ENCODE results near the gene GALNTL6. TPM values are rescaled to one million over a fixed set of nuclear protein-coding genes. Genes with fewer than 3 reads are reported as not detected.

Gene GALNTL6
- total and polyA plus RNA-seq, 2 of the 4 experiments (the other 2 are of a cell fraction) = under 0.01 TPM; not detected in 1

DNA sequence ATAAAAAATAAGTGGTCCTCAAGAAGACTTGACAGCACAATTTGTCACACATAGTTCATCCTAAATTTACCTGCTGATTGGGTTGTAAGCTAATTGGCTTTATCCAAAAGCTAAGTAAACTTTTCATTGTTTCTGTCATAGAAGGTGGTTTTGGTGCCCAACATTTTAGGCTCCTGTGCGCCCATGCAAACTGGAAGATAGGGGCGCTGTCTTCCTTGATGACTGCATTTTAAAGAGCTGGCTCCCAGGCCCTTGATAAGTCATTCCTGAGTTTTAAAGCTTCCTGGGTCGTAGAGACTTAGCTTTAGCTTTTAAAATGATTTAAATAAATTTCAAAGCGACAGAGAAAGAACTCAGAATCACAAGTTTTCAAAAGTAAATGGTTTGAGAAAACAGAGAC, 730.0 kb downstream of the GALNTL6 start:
- CTCF ChIA-PET = no interaction called here
- no TSS peak for BruUV-seq (replicated peaks)
- Histone ChIP-seq H3K14ac (replicated peaks; ENCODE audit: low read depth, low read length) (no peak overlapping the region), H2BK20ac (ENCODE audit: low read depth, low read length) (no peak overlapping the region), H3K56ac (ENCODE audit: extremely low read depth, insufficient read depth, low read length) (no peak overlapping the region), H3K4ac (ENCODE audit: low read depth, low read length) (no peak overlapping the region), H3K4me3 (ENCODE audit: insufficient read depth, low read depth, low read length) (no peak overlapping the region), H3K4me1 (ENCODE audit: control insufficient read depth, insufficient read depth, low read length) (no peaks in the 10 kb centered on the region), H2BK5ac (ENCODE audit: low read depth, low read length, poor library complexity, severe bottlenecking) (no peak overlapping the region), H3K27ac (ENCODE audit: insufficient read depth, low read length) (no peak overlapping the region), H3K9ac (ENCODE audit: low read depth, low read length) (no peak overlapping the region), H2BK15ac (ENCODE audit: low read depth, low read length) (no peak overlapping the region), H2AFZ (replicated peaks; ENCODE audit: low read length, poor library complexity) (no peak overlapping the region), H4K8ac (ENCODE audit: low read depth in 2 of 2, low read length in 2 of 2) (no peak overlapping the region), H4K91ac (ENCODE audit: insufficient read depth, low read depth, low read length) (no peak overlapping the region), H3K18ac (ENCODE audit: low read depth, low read length) (no peak overlapping the region), H3K9me1 (ENCODE audit: insufficient read depth, low read length) (no peaks in the 10 kb centered on the region), H4K20me1 (ENCODE audit: insufficient read depth, low read length) (no peaks in the 10 kb centered on the region), H3K9me3 (ENCODE audit: control insufficient read depth, insufficient read depth, low read length) (0 out of 2 replicates have a peak, but pooled peaks cover 2% of the 10 kb centered on the region), H2AK5ac (ENCODE audit: low read depth, low read length) (no peak overlapping the region), H4K5ac (ENCODE audit: low read depth, low read length) (no peak overlapping the region), H3K4me2 (ENCODE audit: low read depth, low read length) (no peak overlapping the region), H3K79me1 (ENCODE audit: low read depth in 1 of 2, low read length in 2 of 2) (no peaks in the 10 kb centered on the region), H3K23ac (ENCODE audit: low read depth, low read length) (no peak overlapping the region), H3K36me3 (ENCODE audit: control insufficient read depth, insufficient read depth, low read length) (no peaks in the 10 kb centered on the region), H3K27me3 (ENCODE audit: control insufficient read depth, insufficient read depth, low read length) (no peaks in the 10 kb centered on the region), H2AK9ac (replicated peaks; ENCODE audit: low read depth, low read length, poor library complexity) (no peak overlapping the region), H2BK120ac (ENCODE audit: low read depth, low read length) (no peak overlapping the region)
- dilution Hi-C loops (cut with HindIII; ENCODE audit: low sequenced_read_pairs, unreplicated experiment) (no loop called here), intact Hi-C loops (cut with micrococcal nuclease) (no loop called here), in situ Hi-C loops (cut with MboI; ENCODE audit: low sequenced_read_pairs) (no loop called here)
- TF ChIP-seq MXI1 (IDR thresholded peaks at IDR 0.05; ENCODE audit: borderline replicate concordance, low read depth, low read length) (no peak), CHD1 (IDR thresholded peaks at IDR 0.05; ENCODE audit: low read depth, low read length) (no peak), POLR2A (IDR thresholded peaks at IDR 0.05; ENCODE audit: low read depth, low read length) (no peak), RAD21 (IDR thresholded peaks at IDR 0.05; ENCODE audit: low read length) (no peak), RCOR1 (IDR thresholded peaks at IDR 0.05; ENCODE audit: insufficient replicate concordance, low read length) (no peak), MAZ (IDR thresholded peaks at IDR 0.05; ENCODE audit: borderline replicate concordance, low read depth, low read length) (no peak), BHLHE40 (IDR thresholded peaks at IDR 0.05; ENCODE audit: low read depth, low read length) (no peak), ELK1 (IDR thresholded peaks at IDR 0.05; ENCODE audit: borderline replicate concordance, low read depth, low read length) (no peak), RFX5 (IDR thresholded peaks at IDR 0.05; ENCODE audit: low read depth, low read length) (no peak), CEBPB (IDR thresholded peaks at IDR 0.05; ENCODE audit: low read depth, low read length) (no peak), MAFK (IDR thresholded peaks at IDR 0.05; ENCODE audit: low read depth, low read length) (no peak), FOS (IDR thresholded peaks at IDR 0.05; ENCODE audit: low read depth, low read length) (no peak)
- DNase-seq (no peak), ATAC-seq (ENCODE audit: low read depth) (no peak)
- WGBS, 2 experiments (ENCODE audit: extremely low coverage in 2 of 2, insufficient read length in 1 of 2) = no CpG with 5 or more reads among the region's 4 CpGs
- POLR2A ChIA-PET (ENCODE audit: unreplicated experiment) = no interaction called here
